DMS 273 (cell line): ENCODE data around the gene CCBE1.

Experiments
- DNase-seq: peaks from one replicate; lab custom pipeline; 2025; ENCODE audit not compliant: unreplicated experiment; lab: John Stamatoyannopoulos, UW

CCBE1 gene

GRCh38 chr18:59414111-59414653 is 283.0 kb downstream of the CCBE1 start:
- no peak for DNase-seq

- peak; percentile 95 for DNase-seq
These were observed 294.7 kb downstream of the CCBE1 start for GRCh38 chr18:59402432-59403090.

GRCh38 chr18:59400407-59400806 is 296.8 kb downstream of the CCBE1 start:
- no peak for DNase-seq

- no peak for DNase-seq
These were observed 301.7 kb downstream of the CCBE1 start for GRCh38 chr18:59395226-59396175.

GRCh38 chr18:59393381-59393780 is 303.8 kb downstream of the CCBE1 start:
- DNase-seq: no peak

GRCh38 chr18:59388817-59389216 is 308.4 kb downstream of the CCBE1 start:
- peak; percentile 37 for DNase-seq

- no peak for DNase-seq
These were observed 309.3 kb downstream of the CCBE1 start for GRCh38 chr18:59387687-59388565.

- no peak for DNase-seq
These were observed 310.1 kb downstream of the CCBE1 start for GRCh38 chr18:59386909-59387686.

- no peak for DNase-seq
These were observed 312.0 kb downstream of the CCBE1 start for GRCh38 chr18:59385191-59385590.

GRCh38 chr18:59383851-59384250 is 313.4 kb downstream of the CCBE1 start:
- peak; percentile 47 for DNase-seq

- no peak for DNase-seq
These were observed 314.8 kb downstream of the CCBE1 start for GRCh38 chr18:59382383-59382782.

- DNase-seq: no peak
These were observed 315.3 kb downstream of the CCBE1 start for GRCh38 chr18:59381949-59382348.
